IgD-negative memory B cell (primary cell): ENCODE measurements around the gene SNX25. TPM values are rescaled to one million over a fixed set of nuclear protein-coding genes. Genes with fewer than 3 reads are reported as not detected.

Experiments used
- H3K27ac Mint-ChIP-seq, 3 donors: one replicate each; pipeline ENCODE4 v1.8.0; 2020 to 2022; ENCODE audit warnings: mild to moderate bottlenecking in 3 of 3, mixed read lengths in 3 of 3, moderate library complexity in 1 of 3
- H3K27me3 Mint-ChIP-seq: one replicate; pipeline ENCODE4 v1.8.0; 2021; ENCODE audit warnings: mixed read lengths
- H3K36me3 Mint-ChIP-seq: one replicate; pipeline ENCODE4 v1.8.0; 2020; ENCODE audit warnings: mild to moderate bottlenecking, mixed read lengths
- H3K4me1 Mint-ChIP-seq, 3 donors: one replicate each; pipeline ENCODE4 v1.8.0; 2020 to 2022; ENCODE audit warnings: mixed read lengths in 3 of 3, mild to moderate bottlenecking in 1 of 3
- H3K4me3 Mint-ChIP-seq, 4 donors: one replicate each; pipeline ENCODE4 v1.8.0; 2020 to 2022; ENCODE audit warnings: mild to moderate bottlenecking in 4 of 4, mixed read lengths in 4 of 4, moderate library complexity in 3 of 4
- H3K9me3 Mint-ChIP-seq, 3 donors: one replicate each; pipeline ENCODE4 v1.8.0; 2020 to 2021; ENCODE audit warnings: mixed read lengths in 3 of 3, mild to moderate bottlenecking in 1 of 3
- polyA plus RNA-seq: library from polyadenylated mRNA; unstranded; fragments of 300-500 nt; fragmentation: Illumina TruSeq; gene quantifications from one replicate; pipeline ENCODE4 v1.2.3, GENCODE V29; 2021

SNX25 gene
- polyA plus RNA-seq, 1 donor from 2014 or later: 24.4 TPM

DNA sequence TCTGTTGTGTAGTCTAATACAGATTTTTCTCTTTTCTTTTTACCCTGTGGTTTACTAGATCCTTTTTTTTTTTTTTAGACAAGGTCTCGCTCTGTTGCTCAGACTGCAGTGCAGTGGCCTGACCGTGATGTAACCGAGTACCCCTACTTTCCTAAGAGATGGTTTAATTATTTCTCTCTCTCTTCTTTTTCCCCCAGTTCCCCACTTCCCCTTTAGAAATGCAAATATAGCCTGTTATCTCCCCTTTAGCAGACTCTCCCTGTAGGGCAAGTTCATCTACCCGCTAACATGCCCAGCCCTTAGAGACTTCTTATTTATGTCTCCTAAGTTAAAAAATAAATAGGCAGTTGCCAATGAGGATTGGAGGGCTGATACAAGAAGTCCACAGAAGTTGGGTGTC, 4.5 kb downstream of the SNX25 start:
- peaks cover 53 to 62% (median 54%) of the 10 kb centered on the region in 3 donors for H3K4me1 Mint-ChIP-seq
- peak overlapping the region; percentile 69 to 91 (median 79) for H3K4me3 Mint-ChIP-seq
- H3K27ac Mint-ChIP-seq: peak overlapping the region; percentile 87 to 97 (median 92)
- H3K9me3 Mint-ChIP-seq: no peaks in the 10 kb centered on the region
- H3K27me3 Mint-ChIP-seq: no peaks in the 10 kb centered on the region
- peaks cover 1% of the 10 kb centered on the region for H3K36me3 Mint-ChIP-seq

- peak overlapping the region in 2 of 4 donors; percentile 17 to 53 for H3K4me3 Mint-ChIP-seq
- no peaks in the 10 kb centered on the region for H3K27me3 Mint-ChIP-seq
- H3K9me3 Mint-ChIP-seq: no peaks in the 10 kb centered on the region
- H3K27ac Mint-ChIP-seq: peak overlapping the region in 2 of 3 donors; percentile 71 to 93
- H3K4me1 Mint-ChIP-seq: peaks cover 63 to 70% (median 65%) of the 10 kb centered on the region in 3 donors
- H3K36me3 Mint-ChIP-seq: peaks cover 3% of the 10 kb centered on the region
Observed at GRCh38 chr4:185215261-185215660, 5.9 kb downstream of the SNX25 start.

DNA sequence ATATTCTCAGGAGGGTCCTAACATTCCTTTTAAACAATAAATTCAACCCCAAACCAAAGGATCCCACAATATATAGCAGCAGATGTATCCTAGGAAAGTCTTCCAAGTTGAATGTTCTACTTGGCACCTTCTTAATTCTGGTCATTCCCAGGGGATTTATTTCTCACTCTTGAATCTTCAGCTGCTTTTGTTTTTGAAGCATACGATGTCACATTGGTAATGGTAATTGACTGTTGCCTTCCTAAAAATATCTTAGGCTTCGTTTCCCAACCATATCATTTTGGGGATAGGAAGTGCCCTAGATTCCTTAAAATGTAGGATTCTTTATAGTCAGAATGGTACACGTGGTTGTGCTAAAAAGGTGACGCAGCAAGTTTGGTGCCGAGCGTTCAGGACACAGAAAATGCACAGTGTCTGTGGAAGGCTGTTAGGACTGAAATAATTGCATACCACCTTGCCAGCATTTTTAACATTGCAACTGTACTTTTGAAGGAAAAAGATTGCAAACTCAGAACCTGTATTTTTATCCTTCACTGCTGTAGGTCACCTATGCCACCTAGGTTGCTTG, 8.1 kb downstream of the SNX25 start:
- peaks cover 59 to 66% (median 63%) of the 10 kb centered on the region in 3 donors for H3K4me1 Mint-ChIP-seq
- H3K4me3 Mint-ChIP-seq: peak overlapping the region in 3 of 4 donors; percentile 64 to 86 (median 81)
- H3K27me3 Mint-ChIP-seq: no peaks in the 10 kb centered on the region
- peaks cover 5% of the 10 kb centered on the region for H3K36me3 Mint-ChIP-seq
- peak overlapping the region in 2 of 3 donors; percentile 83 to 93 for H3K27ac Mint-ChIP-seq
- no peaks in the 10 kb centered on the region for H3K9me3 Mint-ChIP-seq

DNA sequence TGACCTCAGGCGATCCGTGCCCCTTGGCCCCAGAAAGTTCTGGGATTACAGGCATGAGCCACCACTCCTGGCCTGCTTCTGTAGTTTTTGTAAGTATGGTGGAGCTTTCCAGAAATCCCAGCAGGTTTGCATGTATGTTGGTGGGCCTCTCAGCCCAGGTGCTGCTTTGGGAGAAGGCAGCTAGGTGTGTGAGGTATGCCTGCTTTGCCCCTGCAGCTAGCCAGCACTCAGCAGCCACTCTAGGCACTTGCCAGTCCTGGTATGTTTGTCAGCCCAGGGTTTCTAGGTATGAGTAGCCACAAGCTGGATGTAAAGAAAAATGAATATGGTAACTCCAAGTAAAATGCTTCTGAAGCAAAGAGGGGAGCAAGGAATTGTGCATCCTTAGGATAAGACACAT, 8.9 kb downstream of the SNX25 start:
- H3K4me3 Mint-ChIP-seq: peak overlapping the region in 3 of 4 donors; percentile 13 to 75 (median 29)
- peaks cover 54 to 61% (median 58%) of the 10 kb centered on the region in 3 donors for H3K4me1 Mint-ChIP-seq
- peak overlapping the region; percentile 38 to 84 (median 81) for H3K27ac Mint-ChIP-seq
- no peaks in the 10 kb centered on the region for H3K9me3 Mint-ChIP-seq
- peaks cover 5% of the 10 kb centered on the region for H3K36me3 Mint-ChIP-seq
- no peaks in the 10 kb centered on the region for H3K27me3 Mint-ChIP-seq

- peaks cover 49 to 54% (median 52%) of the 10 kb centered on the region in 3 donors for H3K4me1 Mint-ChIP-seq
- peak overlapping the region; percentile 14 to 80 (median 68) for H3K27ac Mint-ChIP-seq
- H3K9me3 Mint-ChIP-seq: no peaks in the 10 kb centered on the region
- H3K4me3 Mint-ChIP-seq: peak overlapping the region; percentile 60 to 96 (median 80)
- no peaks in the 10 kb centered on the region for H3K27me3 Mint-ChIP-seq
- peaks cover 5% of the 10 kb centered on the region for H3K36me3 Mint-ChIP-seq
Observed at GRCh38 chr4:185219551-185220344, 10.3 kb downstream of the SNX25 start.

DNA sequence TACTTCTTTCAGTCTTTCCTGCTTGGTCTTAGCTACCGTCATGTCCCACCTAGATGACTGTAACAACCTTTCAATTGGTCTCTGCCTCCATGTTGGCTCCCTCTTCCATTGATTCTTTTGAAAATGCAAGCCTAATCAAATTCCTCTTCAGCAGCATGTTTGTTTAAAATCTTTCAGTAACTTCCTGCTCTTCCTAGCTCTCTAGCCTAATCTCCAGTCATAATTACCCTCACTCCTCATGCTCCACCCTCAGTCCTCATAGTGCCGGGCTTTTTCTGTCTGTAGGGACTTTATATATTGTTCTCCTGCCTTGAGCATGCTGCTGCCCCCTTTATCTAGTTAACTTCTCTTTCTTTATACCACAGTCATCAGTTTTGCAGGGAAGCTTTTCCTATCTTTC, 12.1 kb downstream of the SNX25 start:
- peak overlapping the region in 3 of 4 donors; percentile 2 to 80 (median 9) for H3K4me3 Mint-ChIP-seq
- H3K27ac Mint-ChIP-seq: peak overlapping the region in 2 of 3 donors; percentile 7 to 80
- peaks cover 51 to 63% (median 51%) of the 10 kb centered on the region in 3 donors for H3K4me1 Mint-ChIP-seq
- no peaks in the 10 kb centered on the region for H3K9me3 Mint-ChIP-seq
- H3K36me3 Mint-ChIP-seq: peaks cover 7% of the 10 kb centered on the region
- no peaks in the 10 kb centered on the region for H3K27me3 Mint-ChIP-seq

DNA sequence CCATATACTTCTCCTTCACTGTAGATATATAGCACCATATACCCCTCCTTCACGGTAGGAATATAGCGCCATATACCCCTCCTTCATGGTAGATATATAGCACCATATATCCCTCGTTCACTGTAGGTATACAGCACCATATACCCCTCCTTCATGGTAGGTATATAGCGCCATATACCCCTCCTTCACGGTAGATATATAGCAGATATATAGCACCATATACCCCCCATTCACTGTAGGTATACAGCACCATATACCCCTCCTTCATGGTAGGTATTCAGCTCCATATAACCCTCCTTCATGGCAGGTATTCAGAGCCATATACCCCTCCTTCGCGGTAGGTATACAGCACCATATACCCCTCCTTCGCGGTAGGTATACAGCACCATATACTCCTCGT, 12.5 kb downstream of the SNX25 start:
- H3K36me3 Mint-ChIP-seq: peaks cover 7% of the 10 kb centered on the region
- peaks cover 47 to 58% (median 50%) of the 10 kb centered on the region in 3 donors for H3K4me1 Mint-ChIP-seq
- no peaks in the 10 kb centered on the region for H3K9me3 Mint-ChIP-seq
- H3K27ac Mint-ChIP-seq: peak overlapping the region in 2 of 3 donors; percentile 7 to 80
- H3K4me3 Mint-ChIP-seq: peak overlapping the region in 1 of 4 donors; percentile 80
- no peaks in the 10 kb centered on the region for H3K27me3 Mint-ChIP-seq

DNA sequence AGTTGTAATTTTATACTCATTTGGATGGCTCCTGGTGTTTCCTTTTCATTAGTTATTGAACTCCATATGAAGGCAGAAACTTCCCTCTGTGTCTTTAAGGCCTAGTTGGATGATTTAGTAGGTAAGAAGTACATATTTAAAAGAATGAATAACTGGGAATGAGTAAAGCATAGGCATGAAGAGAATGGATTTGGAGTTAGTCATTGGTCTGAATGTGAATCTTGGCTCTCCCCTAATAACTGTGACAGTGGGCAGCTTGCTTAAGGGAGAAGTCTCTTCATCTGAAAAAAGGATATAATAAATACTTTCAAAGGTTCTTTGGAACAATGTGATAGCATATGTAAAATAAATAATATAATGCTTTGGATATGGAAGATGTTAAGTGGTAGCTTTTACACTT, 13.2 kb downstream of the SNX25 start:
- Mint-ChIP-seq H3K36me3 (peaks cover 7% of the 10 kb centered on the region), H3K9me3 (no peaks in the 10 kb centered on the region), H3K4me1 (peaks cover 40 to 52% (median 43%) of the 10 kb centered on the region in 3 donors), H3K4me3 (no peak overlapping the region), H3K27ac (no peak overlapping the region), H3K27me3 (no peaks in the 10 kb centered on the region)

DNA sequence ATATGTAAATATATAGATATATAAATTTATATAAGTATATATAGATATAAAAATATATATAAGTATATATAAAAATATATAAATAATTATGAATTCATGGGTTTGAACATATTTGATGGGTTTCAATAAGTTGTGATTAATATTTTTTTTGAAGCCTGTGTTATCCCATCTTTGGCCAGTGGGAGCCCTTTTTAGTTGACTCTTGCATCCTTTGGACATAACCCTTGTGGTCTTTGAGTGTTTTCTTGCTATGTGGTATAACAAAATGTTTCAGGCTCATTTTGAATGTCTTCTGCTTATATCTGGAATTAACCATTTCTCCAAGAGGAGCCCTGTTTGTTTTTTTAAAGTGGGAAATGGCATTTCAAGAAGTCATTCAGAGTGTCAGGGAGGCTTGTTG, 15.2 kb downstream of the SNX25 start:
- no peaks in the 10 kb centered on the region for H3K27me3 Mint-ChIP-seq
- no peak overlapping the region for H3K27ac Mint-ChIP-seq
- H3K4me3 Mint-ChIP-seq: no peak overlapping the region
- no peaks in the 10 kb centered on the region for H3K9me3 Mint-ChIP-seq
- H3K4me1 Mint-ChIP-seq: peaks cover 28 to 40% (median 30%) of the 10 kb centered on the region in 3 donors
- peaks cover 3% of the 10 kb centered on the region for H3K36me3 Mint-ChIP-seq

- Mint-ChIP-seq H3K9me3 (no peaks in the 10 kb centered on the region), H3K27ac (no peak overlapping the region), H3K36me3 (peaks cover 3% of the 10 kb centered on the region), H3K4me3 (no peak overlapping the region), H3K4me1 (peaks cover 21 to 34% (median 24%) of the 10 kb centered on the region in 3 donors), H3K27me3 (no peaks in the 10 kb centered on the region)
Observed at GRCh38 chr4:185225940-185226339, 16.5 kb downstream of the SNX25 start.

- Mint-ChIP-seq H3K36me3 (peaks cover 1% of the 10 kb centered on the region), H3K9me3 (no peaks in the 10 kb centered on the region), H3K4me1 (peaks cover 18 to 31% (median 23%) of the 10 kb centered on the region in 3 donors), H3K27ac (no peak overlapping the region), H3K4me3 (peak overlapping the region in 1 of 4 donors; percentile 52), H3K27me3 (no peaks in the 10 kb centered on the region)
Observed at GRCh38 chr4:185227131-185227551, 17.7 kb downstream of the SNX25 start.

DNA sequence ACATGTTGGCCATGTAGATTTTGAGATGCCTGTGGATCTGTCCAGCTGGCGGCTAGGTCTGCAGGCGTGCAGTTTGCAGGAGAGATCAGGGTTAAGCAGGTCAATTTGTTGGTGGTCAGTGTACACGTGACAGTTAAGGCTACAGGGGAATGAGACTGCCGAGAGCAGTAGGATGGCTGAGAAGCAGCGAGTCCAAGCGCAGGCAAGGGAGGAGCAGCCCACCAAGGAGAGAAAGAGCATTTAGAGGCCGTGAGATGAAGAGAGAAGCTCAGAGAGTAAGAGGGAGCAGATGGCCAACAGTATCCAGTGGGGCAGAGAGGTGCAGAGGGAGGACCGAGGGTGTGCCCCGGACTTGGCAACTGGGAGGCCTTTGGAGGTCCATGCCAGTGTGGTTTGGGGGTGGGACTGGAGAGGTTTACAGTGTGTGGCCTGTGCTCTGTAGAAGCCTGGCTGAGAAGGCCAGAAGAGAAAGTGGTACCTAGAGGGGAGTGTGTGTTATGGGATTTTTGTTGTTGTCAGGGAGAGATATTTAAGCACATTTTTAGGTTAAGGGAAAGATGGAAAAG, 18.4 kb downstream of the SNX25 start:
- Mint-ChIP-seq H3K4me3 (no peak overlapping the region), H3K27ac (no peak overlapping the region), H3K36me3 (peaks cover 1% of the 10 kb centered on the region), H3K9me3 (no peaks in the 10 kb centered on the region), H3K4me1 (peaks cover 18 to 37% (median 26%) of the 10 kb centered on the region in 3 donors), H3K27me3 (no peaks in the 10 kb centered on the region)

DNA sequence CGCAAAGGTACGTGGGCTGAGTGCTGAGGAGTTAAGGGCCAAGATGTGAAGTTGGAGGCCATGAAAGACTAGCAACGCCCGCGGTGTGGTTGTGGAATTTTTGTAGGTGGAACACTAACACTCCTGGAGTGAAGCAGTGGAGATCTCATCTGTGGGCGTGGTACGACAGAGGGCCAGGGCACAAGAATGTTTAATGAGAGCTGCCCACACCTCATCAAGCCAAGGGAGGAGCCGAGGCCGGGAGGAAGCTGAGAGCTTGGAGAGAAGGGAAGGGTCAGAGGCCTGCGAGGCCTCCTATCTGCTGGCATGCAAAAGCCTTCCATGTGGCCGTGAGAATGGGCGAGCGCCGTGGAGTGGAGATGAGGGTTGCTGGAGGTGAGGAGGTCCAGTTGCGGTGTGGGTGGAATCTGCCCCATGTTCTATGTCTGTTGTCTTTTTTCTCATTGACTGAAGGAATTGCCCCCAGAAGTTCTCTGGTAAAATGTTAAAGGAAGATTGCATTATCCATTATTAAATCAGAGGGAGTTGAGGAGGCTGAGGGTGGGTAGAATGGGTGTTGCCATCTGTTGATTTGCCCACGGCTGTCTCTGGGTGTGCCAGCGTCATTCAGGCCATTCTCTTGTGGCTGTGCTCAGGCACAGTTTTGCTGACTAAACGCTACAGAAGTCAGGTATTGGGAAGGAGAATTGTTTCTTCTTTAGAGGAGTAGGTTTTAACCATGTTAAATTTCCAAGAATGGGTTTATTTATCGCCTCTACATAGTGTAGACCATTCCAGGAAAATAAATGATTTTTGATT, 19.8 kb downstream of the SNX25 start:
- Mint-ChIP-seq H3K27ac (no peak overlapping the region), H3K9me3 (no peaks in the 10 kb centered on the region), H3K27me3 (no peaks in the 10 kb centered on the region), H3K36me3 (peaks cover 1% of the 10 kb centered on the region), H3K4me1 (peaks cover 13 to 29% (median 26%) of the 10 kb centered on the region in 3 donors), H3K4me3 (no peak overlapping the region)

- peaks cover 15 to 27% (median 25%) of the 10 kb centered on the region in 3 donors for H3K4me1 Mint-ChIP-seq
- H3K36me3 Mint-ChIP-seq: no peaks in the 10 kb centered on the region
- H3K9me3 Mint-ChIP-seq: no peaks in the 10 kb centered on the region
- H3K4me3 Mint-ChIP-seq: peak overlapping the region in 1 of 4 donors; percentile 89
- H3K27ac Mint-ChIP-seq: no peak overlapping the region
- no peaks in the 10 kb centered on the region for H3K27me3 Mint-ChIP-seq
Observed at GRCh38 chr4:185232370-185232769, 23.0 kb downstream of the SNX25 start.
